Measurements from ENCODE around the gene BAG5. TPM values are rescaled to one million over a fixed set of nuclear protein-coding genes. Genes with fewer than 3 reads are reported as not detected.

The BAG5 gene
- total RNA-seq, 1 experiment from 2014 or later, result 22.5 TPM

DNA sequence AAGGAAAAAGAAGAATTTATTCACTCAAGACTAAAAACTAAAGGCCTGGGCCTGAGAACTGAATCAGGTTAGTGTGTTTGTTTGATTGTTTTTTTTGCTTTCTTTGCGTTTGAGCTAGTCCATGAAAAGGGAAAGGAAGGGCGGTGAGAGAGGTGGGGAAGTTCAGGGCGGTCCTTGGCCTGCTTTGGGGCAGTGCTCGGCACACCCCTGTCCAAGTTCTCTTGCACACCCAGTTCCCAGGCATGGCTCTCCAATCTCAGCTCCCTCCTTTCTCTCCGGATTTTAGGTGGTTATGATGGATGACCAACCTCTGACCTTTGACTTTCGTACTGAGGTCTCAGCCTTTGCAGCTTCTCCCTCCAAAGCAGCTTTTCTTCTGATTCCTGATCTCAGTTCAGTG, 11.6 kb upstream of the BAG5 start:
- ChIA-PET POLR2A (interaction anchor here (0.7 kb wide), 1 partner anchor 26 kb away, joined by 21 read pairs; no protein-coding TSS in a partner anchor), CTCF (interaction anchor here (0.6 kb wide), 1 partner anchor 136 kb away, joined by 3 read pairs; no protein-coding TSS in a partner anchor)
- intact Hi-C loops (cut with micrococcal nuclease; ENCODE audit: unreplicated experiment) (no loop called here), in situ Hi-C loops (cut with HindIII; ENCODE audit: low pct_unique_long_range_greater_than_20kb, low sequenced_read_pairs) (no loop called here)
- no peak for TF ChIP-seq TCF7L2 (IDR thresholded peaks at IDR 0.05; ENCODE audit: low read depth, low read length)
- no peak for TF ChIP-seq SIN3A (IDR thresholded peaks at IDR 0.05; ENCODE audit: borderline replicate concordance, insufficient read depth, low read depth, low read length)
- TF ChIP-seq, protein P1, sequence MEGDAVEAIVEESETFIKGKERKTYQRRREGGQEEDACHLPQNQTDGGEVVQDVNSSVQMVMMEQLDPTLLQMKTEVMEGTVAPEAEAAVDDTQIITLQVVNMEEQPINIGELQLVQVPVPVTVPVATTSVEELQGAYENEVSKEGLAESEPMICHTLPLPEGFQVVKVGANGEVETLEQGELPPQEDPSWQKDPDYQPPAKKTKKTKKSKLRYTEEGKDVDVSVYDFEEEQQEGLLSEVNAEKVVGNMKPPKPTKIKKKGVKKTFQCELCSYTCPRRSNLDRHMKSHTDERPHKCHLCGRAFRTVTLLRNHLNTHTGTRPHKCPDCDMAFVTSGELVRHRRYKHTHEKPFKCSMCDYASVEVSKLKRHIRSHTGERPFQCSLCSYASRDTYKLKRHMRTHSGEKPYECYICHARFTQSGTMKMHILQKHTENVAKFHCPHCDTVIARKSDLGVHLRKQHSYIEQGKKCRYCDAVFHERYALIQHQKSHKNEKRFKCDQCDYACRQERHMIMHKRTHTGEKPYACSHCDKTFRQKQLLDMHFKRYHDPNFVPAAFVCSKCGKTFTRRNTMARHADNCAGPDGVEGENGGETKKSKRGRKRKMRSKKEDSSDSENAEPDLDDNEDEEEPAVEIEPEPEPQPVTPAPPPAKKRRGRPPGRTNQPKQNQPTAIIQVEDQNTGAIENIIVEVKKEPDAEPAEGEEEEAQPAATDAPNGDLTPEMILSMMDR (IDR thresholded peaks at IDR 0.05), result no peak
- TF ChIP-seq, protein P2, sequence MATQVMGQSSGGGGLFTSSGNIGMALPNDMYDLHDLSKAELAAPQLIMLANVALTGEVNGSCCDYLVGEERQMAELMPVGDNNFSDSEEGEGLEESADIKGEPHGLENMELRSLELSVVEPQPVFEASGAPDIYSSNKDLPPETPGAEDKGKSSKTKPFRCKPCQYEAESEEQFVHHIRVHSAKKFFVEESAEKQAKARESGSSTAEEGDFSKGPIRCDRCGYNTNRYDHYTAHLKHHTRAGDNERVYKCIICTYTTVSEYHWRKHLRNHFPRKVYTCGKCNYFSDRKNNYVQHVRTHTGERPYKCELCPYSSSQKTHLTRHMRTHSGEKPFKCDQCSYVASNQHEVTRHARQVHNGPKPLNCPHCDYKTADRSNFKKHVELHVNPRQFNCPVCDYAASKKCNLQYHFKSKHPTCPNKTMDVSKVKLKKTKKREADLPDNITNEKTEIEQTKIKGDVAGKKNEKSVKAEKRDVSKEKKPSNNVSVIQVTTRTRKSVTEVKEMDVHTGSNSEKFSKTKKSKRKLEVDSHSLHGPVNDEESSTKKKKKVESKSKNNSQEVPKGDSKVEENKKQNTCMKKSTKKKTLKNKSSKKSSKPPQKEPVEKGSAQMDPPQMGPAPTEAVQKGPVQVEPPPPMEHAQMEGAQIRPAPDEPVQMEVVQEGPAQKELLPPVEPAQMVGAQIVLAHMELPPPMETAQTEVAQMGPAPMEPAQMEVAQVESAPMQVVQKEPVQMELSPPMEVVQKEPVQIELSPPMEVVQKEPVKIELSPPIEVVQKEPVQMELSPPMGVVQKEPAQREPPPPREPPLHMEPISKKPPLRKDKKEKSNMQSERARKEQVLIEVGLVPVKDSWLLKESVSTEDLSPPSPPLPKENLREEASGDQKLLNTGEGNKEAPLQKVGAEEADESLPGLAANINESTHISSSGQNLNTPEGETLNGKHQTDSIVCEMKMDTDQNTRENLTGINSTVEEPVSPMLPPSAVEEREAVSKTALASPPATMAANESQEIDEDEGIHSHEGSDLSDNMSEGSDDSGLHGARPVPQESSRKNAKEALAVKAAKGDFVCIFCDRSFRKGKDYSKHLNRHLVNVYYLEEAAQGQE (IDR thresholded peaks at IDR 0.05; ENCODE audit: insufficient read depth in 1 of 2, low read depth in 2 of 2, low read length in 1 of 2), result no peak
- TF ChIP-seq POLR2AphosphoS5 (IDR thresholded peaks at IDR 0.05; ENCODE audit: low read depth, low read length), result no peak
- no peak for DNase-seq (ENCODE audit: low read depth, low spot score)
- H3K27me3 ChIP-seq (ENCODE audit: control insufficient read depth, insufficient read depth, low read length), result no peaks in the 10 kb centered on the region
- no peaks in the 10 kb centered on the region for H3K9me3 ChIP-seq (ENCODE audit: control insufficient read depth, insufficient read depth, low read depth, low read length)
- H3K27ac ChIP-seq (ENCODE audit: low read length), result no peak overlapping the region
- H3K36me3 ChIP-seq (ENCODE audit: control insufficient read depth, insufficient read depth, low read length), result no peaks in the 10 kb centered on the region; the same call in 1 of the 2 replicates
- no peak for ATAC-seq
- peaks cover 1% of the 10 kb centered on the region for H3K4me1 ChIP-seq (ENCODE audit: control insufficient read depth, insufficient read depth, low read length)
- H3K4me3 ChIP-seq (ENCODE audit: low read depth in 2 of 2, low read length in 2 of 2), result no peak overlapping the region
- BruUV-seq (replicated peaks), result TSS peak; percentile 40

DNA sequence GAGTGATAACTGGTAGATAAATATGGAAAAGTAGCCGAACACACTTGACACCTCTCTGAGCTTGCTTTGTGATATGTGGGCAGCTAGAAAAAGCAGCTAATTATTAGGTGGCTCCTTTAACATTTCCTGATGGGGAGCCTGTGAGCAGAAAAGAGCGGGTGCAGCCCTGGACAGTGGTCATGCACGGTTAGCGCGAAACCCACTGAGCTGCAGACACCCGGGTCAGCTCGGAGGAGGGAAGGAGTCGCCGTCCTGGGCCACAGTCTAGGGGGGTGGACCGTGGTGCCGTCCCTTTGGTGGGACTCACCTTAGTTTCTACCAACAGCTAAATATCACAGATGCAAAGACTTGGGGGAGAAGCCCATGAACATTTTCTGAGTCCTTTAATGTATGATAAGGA, 7.0 kb upstream of the BAG5 start:
- Histone ChIP-seq H3K4me1 (ENCODE audit: control insufficient read depth, insufficient read depth, low read length) (peaks cover 2% of the 10 kb centered on the region; the same call in 1 of the 2 replicates), H3K36me3 (ENCODE audit: control insufficient read depth, insufficient read depth, low read length) (no peaks in the 10 kb centered on the region), H3K27me3 (ENCODE audit: control insufficient read depth, insufficient read depth, low read length) (no peaks in the 10 kb centered on the region), H3K27ac (ENCODE audit: low read length) (no peak overlapping the region), H3K9me3 (ENCODE audit: control insufficient read depth, insufficient read depth, low read depth, low read length) (no peaks in the 10 kb centered on the region), H3K4me3 (ENCODE audit: low read depth in 2 of 2, low read length in 2 of 2) (no peak overlapping the region)
- TF ChIP-seq SIN3A (IDR thresholded peaks at IDR 0.05; ENCODE audit: borderline replicate concordance, insufficient read depth, low read depth, low read length) (no peak), TCF7L2 (IDR thresholded peaks at IDR 0.05; ENCODE audit: low read depth, low read length) (no peak), POLR2AphosphoS5 (IDR thresholded peaks at IDR 0.05; ENCODE audit: low read depth, low read length) (no peak)
- TF ChIP-seq, protein P1 (IDR thresholded peaks at IDR 0.05), result no peak
- TF ChIP-seq, protein P2 (IDR thresholded peaks at IDR 0.05; ENCODE audit: insufficient read depth in 1 of 2, low read depth in 2 of 2, low read length in 1 of 2), result no peak
- POLR2A ChIA-PET, result interaction anchor here (1.1 kb wide), 1 partner anchor 61 kb away, joined by 3 read pairs; no protein-coding TSS in a partner anchor
- DNase-seq (ENCODE audit: low read depth, low spot score) (no peak), ATAC-seq (no peak)
- intact Hi-C loops (cut with micrococcal nuclease; ENCODE audit: unreplicated experiment), result no loop called here
- CTCF ChIA-PET, result no interaction called here
- no TSS peak for BruUV-seq (replicated peaks)
- in situ Hi-C loops (cut with HindIII; ENCODE audit: low pct_unique_long_range_greater_than_20kb, low sequenced_read_pairs), result no loop called here
